Endothelial cell of umbilical vein (primary cell): ENCODE data around the gene TMEM43. TPM values are rescaled to one million over a fixed set of nuclear protein-coding genes. Genes with fewer than 3 reads are reported as not detected.

Source experiments
- BruUV-seq: library from RNA; stranded (reverse); fragments of 400-500 nt; replicated peaks from 2 replicates; lab custom pipeline; 2021; lab: Mats Ljungman, UMichigan
- CTCF ChIA-PET: fragments of 300-600, 350-600 bp; sonication (Branson Sonifier 250); formaldehyde crosslinking; loops from one replicate; lab custom pipeline; 2021; ENCODE audit warnings: antibody characterized with exemption, inconsistent platforms; lab: Charles Lee
- POLR2A ChIA-PET: fragments of 300-600, 350-600 bp; sonication (Branson Sonifier 250); formaldehyde crosslinking; loops from one replicate; lab custom pipeline; 2021; ENCODE audit warnings: antibody characterized with exemption, inconsistent platforms; lab: Charles Lee
- DNase-seq: peaks from one replicate; pipeline ENCODE4 v3.0.0-alpha.2; 2011; ENCODE audit warnings: low read depth, low spot score
- FAIRE-seq: peaks from 2 replicates; lab custom pipeline; 2011; peaks lifted over from hg19 to GRCh38; lab: Jason Lieb, UNC
- H2AFZ ChIP-seq: 2 replicates; pipeline ENCODE4 v1.6.0; 2012; ENCODE audit warnings: low read depth, low read length, control low read depth, inconsistent platforms
- H3K27ac ChIP-seq: 2 replicates; pipeline ENCODE4 v1.5.1; 2011; ENCODE audit warnings: low read depth, mild to moderate bottlenecking, control low read depth, low read length, moderate library complexity; ENCODE audit not compliant: insufficient read depth
- H3K27me3 ChIP-seq, 2 experiments: 2 replicates each; pipeline versions ENCODE4 v1.6.0 to v1.6.1; 2011; ENCODE audit warnings: low read length in 2 of 2, mixed read lengths in 1 of 2; ENCODE audit not compliant: control insufficient read depth in 2 of 2, insufficient read depth in 2 of 2
- H3K36me3 ChIP-seq, 2 experiments: 2 replicates in 1 of 2; 3 replicates in 1 of 2; pipeline ENCODE4 v1.5.1; 2011; ENCODE audit warnings: low read length in 2 of 2, mild to moderate bottlenecking in 1 of 2, moderate library complexity in 1 of 2; ENCODE audit not compliant: control insufficient read depth in 2 of 2, insufficient read depth in 2 of 2; ENCODE audit errors: extremely low read depth in 1 of 2
- H3K4me1 ChIP-seq: 3 replicates; pipeline ENCODE4 v1.5.1; 2011; ENCODE audit warnings: mild to moderate bottlenecking, low read length; ENCODE audit not compliant: control insufficient read depth, insufficient read depth; ENCODE audit errors: extremely low read depth
- H3K4me2 ChIP-seq: 2 replicates; pipeline ENCODE4 v1.6.1; 2011; ENCODE audit warnings: low read length, control low read depth, mixed read lengths; ENCODE audit not compliant: insufficient read depth
- H3K4me3 ChIP-seq, 3 experiments: fragments of 200-600 bp in 1 of 3; sonication (generic), shearing (Covaris generic) in 1 of 3; replicated peaks in 1 of 3; 2 replicates each; pipeline ENCODE4 v1.5.1; 2011 to 2016; ENCODE audit warnings: control low read depth in 3 of 3, low read length in 3 of 3, mild to moderate bottlenecking in 2 of 3, inconsistent platforms in 1 of 3, low read depth in 1 of 3, moderate library complexity in 1 of 3; ENCODE audit not compliant: insufficient read depth in 1 of 3
- H3K79me2 ChIP-seq: 2 replicates; pipeline ENCODE4 v1.6.0; 2012; ENCODE audit warnings: low read length, inconsistent platforms; ENCODE audit not compliant: control insufficient read depth, insufficient read depth
- H3K9ac ChIP-seq: replicated peaks from 2 replicates; pipeline ENCODE3; 2011; ENCODE audit warnings: low read length, control low read depth; ENCODE audit not compliant: insufficient read depth; ENCODE audit errors: extremely low read depth
- H3K9me1 ChIP-seq: replicated peaks from 3 replicates; pipeline ENCODE4 v1.6.0; 2011; ENCODE audit warnings: mild to moderate bottlenecking, low read length; ENCODE audit not compliant: control insufficient read depth, insufficient read depth; ENCODE audit errors: extremely low read depth
- H3K9me3 ChIP-seq: replicated peaks from 2 replicates; pipeline ENCODE4 v1.5.1; 2012; ENCODE audit warnings: low read length, inconsistent platforms; ENCODE audit not compliant: control insufficient read depth, insufficient read depth
- H4K20me1 ChIP-seq: replicated peaks from 2 replicates; pipeline ENCODE3; 2011; ENCODE audit warnings: mild to moderate bottlenecking, low read length; ENCODE audit not compliant: control insufficient read depth, insufficient read depth; ENCODE audit errors: extremely low read depth
- CTCF ChIP-seq, 2 donors: IDR thresholded peaks; 1 replicate in 1 of 2; 2 replicates in 1 of 2; pipeline ENCODE4 v1.5.1; 2011; ENCODE audit warnings: low read length in 2 of 2, mild to moderate bottlenecking in 2 of 2, moderate library complexity in 2 of 2, control low read depth in 1 of 2, inconsistent platforms in 1 of 2, low read depth in 1 of 2; ENCODE audit not compliant: insufficient read depth in 1 of 2; ENCODE audit errors: extremely low read depth in 1 of 2
- EZH2 ChIP-seq: IDR thresholded peaks from 2 replicates; pipeline ENCODE4 v1.6.1; 2012; ENCODE audit warnings: borderline replicate concordance, low read depth, mild to moderate bottlenecking, moderate library complexity, low read length, inconsistent platforms; ENCODE audit not compliant: severe bottlenecking
- FOS ChIP-seq: IDR thresholded peaks from 2 replicates; pipeline ENCODE4 v1.6.1; 2011; ENCODE audit warnings: mild to moderate bottlenecking, low read length, moderate library complexity, borderline replicate concordance; ENCODE audit not compliant: insufficient read depth
- GATA2 ChIP-seq: IDR thresholded peaks from 2 replicates; pipeline ENCODE4 v1.7.0; 2011; ENCODE audit warnings: low read depth, mild to moderate bottlenecking, moderate library complexity, mixed read lengths, low read length; ENCODE audit not compliant: insufficient read length, insufficient read depth
- JUN ChIP-seq: IDR thresholded peaks from 2 replicates; pipeline ENCODE4 v1.6.1; 2011; ENCODE audit warnings: borderline replicate concordance, low read depth; ENCODE audit not compliant: insufficient read length, insufficient read depth
- MAX ChIP-seq: IDR thresholded peaks from 2 replicates; pipeline ENCODE4 v1.6.1; 2011; ENCODE audit not compliant: insufficient read depth, insufficient read length
- MYC ChIP-seq: IDR thresholded peaks from one replicate; pipeline ENCODE4 v1.6.1; 2011; ENCODE audit warnings: mild to moderate bottlenecking, low read depth, low read length
- POLR2A ChIP-seq: IDR thresholded peaks from 2 replicates; pipeline ENCODE4 v1.6.1; 2012; ENCODE audit warnings: low read depth, mild to moderate bottlenecking, control low read depth, low read length
- POLR2AphosphoS5 ChIP-seq: IDR thresholded peaks from 2 replicates; pipeline ENCODE4 v1.6.1; 2012; ENCODE audit warnings: low read depth, mild to moderate bottlenecking, control low read depth, low read length, moderate library complexity; ENCODE audit not compliant: insufficient read depth
- dilution Hi-C: fragments of 300-500 bp; cut with MboI; formaldehyde crosslinking; loops from one replicate; pipeline ENCODE4 v1.15.0; 2019; ENCODE audit warnings: low sequenced_read_pairs; ENCODE audit not compliant: extremely low pct_ligation_motif_present
- intact Hi-C: fragments of 100-400 bp; cut with micrococcal nuclease; formaldehyde crosslinking; loops from one replicate; pipeline ENCODE4 v1.10.0; 2022
- polyA plus RNA-seq, 4 experiments: library from polyadenylated mRNA; depleted of rRNA in 3 of 4; stranded (reverse) in 3 of 4; unstranded in 1 of 4; fragments of >200 nt; gene quantifications; 2 replicates each; pipeline versions ENCODE4 v1.2.1 to v1.2.3, GENCODE V29; 2011 to 2012; ENCODE audit warnings: missing spikeins in 1 of 4
- total RNA-seq: library from RNA; stranded (reverse); gene quantifications from 2 replicates; pipeline ENCODE4 v1.2.3, GENCODE V29; 2021

Gene TMEM43
- total and polyA plus RNA-seq, 2 donors (not counting 3 experiments of a cell fraction or from before 2014, with no cell fraction given), result 80.6 to 119 TPM

GRCh38 chr3:14179114-14179465 lies 54.2 kb downstream of the TMEM43 start:
- TF ChIP-seq FOS (no peak), MAX (no peak), EZH2 (no peak), POLR2AphosphoS5 (no peak), CTCF (IDR thresholded peaks at IDR 0.05; ENCODE audit: extremely low read depth in 1 of 2, insufficient read depth in 1 of 2, low read depth in 1 of 2, low read length in 2 of 2) (no peak), MYC (no peak), POLR2A (no peak), JUN (no peak), GATA2 (no peak)
- Histone ChIP-seq H4K20me1 (no peaks in the 10 kb centered on the region), H3K9ac (peak overlapping the region; percentile 92), H3K27ac (peak overlapping the region; percentile 69), H3K79me2 (peaks cover 56% of the 10 kb centered on the region), H2AFZ (peak overlapping the region; percentile 40), H3K4me2 (peak overlapping the region; percentile 86), H3K9me1 (no peaks in the 10 kb centered on the region), H3K4me1 (peaks cover 10% of the 10 kb centered on the region), H3K4me3 (peak overlapping the region; percentile 57 to 90 (median 81)), H3K27me3 (no peaks in the 10 kb centered on the region), H3K9me3 (no peaks in the 10 kb centered on the region), H3K36me3 (peaks cover 3 to 11% of the 10 kb centered on the region in 2 experiments)
- no peak for FAIRE-seq
- CTCF ChIA-PET, result interaction anchor here (0.6 to 2.2 kb wide), 8 partner anchors 10 to 473 kb away, joined by 3 to 19 read pairs (median 6); partner anchors contain the start of genes CCDC174, CHCHD4 and TMEM43
- POLR2A ChIA-PET, result interaction anchor here (0.6 to 2.2 kb wide), 10 partner anchors 11 to 472 kb away, joined by 3 to 37 read pairs (median 4); partner anchors contain the start of genes CCDC174, CHCHD4 and TMEM43
- intact Hi-C loops, result no loop called here
- peak; percentile 12 for DNase-seq
- dilution Hi-C loops, result no loop called here
- BruUV-seq, result TSS peak; percentile 70
